Left kidney (tissue), 2 donors: ENCODE results near the gene DOHH. TPM values are rescaled to one million over a fixed set of nuclear protein-coding genes. Genes with fewer than 3 reads are reported as not detected.
"Not testable (repeated sequence)": the region's sequence is repeated elsewhere in the genome, so short reads cannot be mapped to it uniquely, and the experiment has no call there.

Experiments
- DNase-seq: peaks from one replicate; pipeline ENCODE4 v3.0.0-alpha.2; 2013
- polyA plus RNA-seq: library from polyadenylated mRNA; unstranded; fragments of 120-200 nt; gene quantifications from one replicate; pipeline ENCODE4 v1.2.1, GENCODE V29; 2013; ENCODE audit not compliant: insufficient read length

Gene DOHH
- polyA plus RNA-seq, 1 donor = 5.2 TPM

- no peak for DNase-seq
Observed at GRCh38 chr19:3535563-3535965, 35.1 kb upstream of the DOHH start.

GRCh38 chr19:3535235-3535535 lies 34.7 kb upstream of the DOHH start:
- DNase-seq = no peak

GRCh38 chr19:3534375-3535234 lies 34.1 kb upstream of the DOHH start:
- no peak for DNase-seq

- no peak for DNase-seq
Observed at GRCh38 chr19:3533563-3534216, 33.2 kb upstream of the DOHH start.

- no peak for DNase-seq
Observed at GRCh38 chr19:3533033-3533432, 32.6 kb upstream of the DOHH start.

GRCh38 chr19:3532154-3532786 lies 31.8 kb upstream of the DOHH start:
- no peak for DNase-seq

- no peak for DNase-seq
Observed at GRCh38 chr19:3531716-3532115, 31.2 kb upstream of the DOHH start.

- DNase-seq = no peak
Observed at GRCh38 chr19:3530389-3530788, 29.9 kb upstream of the DOHH start.

GRCh38 chr19:3529299-3529698 lies 28.8 kb upstream of the DOHH start:
- not testable (repeated sequence) for DNase-seq

- no peak for DNase-seq
Observed at GRCh38 chr19:3528539-3529211, 28.2 kb upstream of the DOHH start.

GRCh38 chr19:3528080-3528479 lies 27.6 kb upstream of the DOHH start:
- no peak for DNase-seq

GRCh38 chr19:3527238-3527910 lies 26.9 kb upstream of the DOHH start:
- no peak for DNase-seq

- no peak for DNase-seq
Observed at GRCh38 chr19:3526507-3527237, 26.2 kb upstream of the DOHH start.

GRCh38 chr19:3524904-3525451 lies 24.5 kb upstream of the DOHH start:
- DNase-seq = no peak

- DNase-seq = no peak
Observed at GRCh38 chr19:3524078-3524842, 23.8 kb upstream of the DOHH start.

- no peak for DNase-seq
Observed at GRCh38 chr19:3523361-3524077, 23.0 kb upstream of the DOHH start.

GRCh38 chr19:3522421-3523360 lies 22.2 kb upstream of the DOHH start:
- no peak for DNase-seq

GRCh38 chr19:3521104-3521445 lies 20.6 kb upstream of the DOHH start:
- DNase-seq = no peak
